ENCODE data around the gene CCDC89.

CCDC89 gene

GRCh38 chr11:85685125-85685819 is 723 bp downstream of the CCDC89 start:
- H4K5ac ChIP-seq (ENCODE audit: low read length) = no peak overlapping the region
- H3K27ac ChIP-seq (ENCODE audit: low read depth, low read length) = no peak overlapping the region
- H3K4me1 ChIP-seq (ENCODE audit: control insufficient read depth, low read depth, low read length) = peaks cover 2% of the 10 kb centered on the region
- no peaks in the 10 kb centered on the region for H3K27me3 ChIP-seq (ENCODE audit: insufficient read depth, low read length, poor library complexity)
- no peaks in the 10 kb centered on the region for H3K79me2 ChIP-seq (ENCODE audit: control insufficient read depth, insufficient read depth, low read length)
- DNase-seq = no peak
- no CpG with 5 or more reads among the region's 15 CpGs for WGBS (ENCODE audit: extremely low coverage, insufficient coverage, low lambda C conversion rate)
- H3K4me2 ChIP-seq (ENCODE audit: low read length) = no peak overlapping the region
- H3K4ac ChIP-seq (ENCODE audit: low read depth, low read length) = no peak overlapping the region
- H3K79me1 ChIP-seq (ENCODE audit: low read length) = no peaks in the 10 kb centered on the region
- peak overlapping the region; percentile 25 for H3K56ac ChIP-seq (ENCODE audit: low read length)
- H2AK5ac ChIP-seq (ENCODE audit: low read length) = no peak overlapping the region
- H2BK120ac ChIP-seq (ENCODE audit: low read depth, low read length) = no peak overlapping the region
- no peak overlapping the region for H3K4me3 ChIP-seq (ENCODE audit: low read length)
- no peak overlapping the region for H3K18ac ChIP-seq (ENCODE audit: low read length)
- no peaks in the 10 kb centered on the region for H3K36me3 ChIP-seq (ENCODE audit: control insufficient read depth, insufficient read depth, low read length)
- no peak overlapping the region for H2BK5ac ChIP-seq (ENCODE audit: low read length)
- no peak overlapping the region for H3K23ac ChIP-seq (ENCODE audit: low read length)
- H3K9ac ChIP-seq (ENCODE audit: low read length) = no peak overlapping the region
- H4K8ac ChIP-seq (ENCODE audit: low read depth, low read length) = no peak overlapping the region
- no peak overlapping the region for H2BK15ac ChIP-seq (replicated peaks; ENCODE audit: low read depth)

GRCh38 chr11:85682330-85683305 is 3.4 kb downstream of the CCDC89 start:
- H3K4me1 ChIP-seq (ENCODE audit: control insufficient read depth, low read depth, low read length) = peaks cover 4% of the 10 kb centered on the region
- peak overlapping the region; percentile 17 for H3K56ac ChIP-seq (ENCODE audit: low read length)
- H3K4ac ChIP-seq (ENCODE audit: low read depth, low read length) = no peak overlapping the region
- no peaks in the 10 kb centered on the region for H3K36me3 ChIP-seq (ENCODE audit: control insufficient read depth, insufficient read depth, low read length)
- no peak overlapping the region for H3K18ac ChIP-seq (ENCODE audit: low read length)
- H3K27ac ChIP-seq (ENCODE audit: low read depth, low read length) = no peak overlapping the region
- no peaks in the 10 kb centered on the region for H3K79me2 ChIP-seq (ENCODE audit: control insufficient read depth, insufficient read depth, low read length)
- no peak overlapping the region for H3K9ac ChIP-seq (ENCODE audit: low read length)
- H3K79me1 ChIP-seq (ENCODE audit: low read length) = no peaks in the 10 kb centered on the region
- peaks cover 2% of the 10 kb centered on the region for H3K27me3 ChIP-seq (ENCODE audit: insufficient read depth, low read length, poor library complexity)
- H3K23ac ChIP-seq (ENCODE audit: low read length) = no peak overlapping the region
- no CpG with 5 or more reads among the region's 43 CpGs for WGBS (ENCODE audit: extremely low coverage, insufficient coverage, low lambda C conversion rate)
- no peak overlapping the region for H2BK120ac ChIP-seq (ENCODE audit: low read depth, low read length)
- no peak overlapping the region for H3K4me2 ChIP-seq (ENCODE audit: low read length)
- no peak overlapping the region for H2AK5ac ChIP-seq (ENCODE audit: low read length)
- H3K4me3 ChIP-seq (ENCODE audit: low read length) = no peak overlapping the region
- no peak overlapping the region for H2BK5ac ChIP-seq (ENCODE audit: low read length)
- H2BK15ac ChIP-seq (replicated peaks; ENCODE audit: low read depth) = no peak overlapping the region
- DNase-seq = no peak
- no peak overlapping the region for H4K8ac ChIP-seq (ENCODE audit: low read depth, low read length)
- no peak overlapping the region for H4K5ac ChIP-seq (ENCODE audit: low read length)

DNA sequence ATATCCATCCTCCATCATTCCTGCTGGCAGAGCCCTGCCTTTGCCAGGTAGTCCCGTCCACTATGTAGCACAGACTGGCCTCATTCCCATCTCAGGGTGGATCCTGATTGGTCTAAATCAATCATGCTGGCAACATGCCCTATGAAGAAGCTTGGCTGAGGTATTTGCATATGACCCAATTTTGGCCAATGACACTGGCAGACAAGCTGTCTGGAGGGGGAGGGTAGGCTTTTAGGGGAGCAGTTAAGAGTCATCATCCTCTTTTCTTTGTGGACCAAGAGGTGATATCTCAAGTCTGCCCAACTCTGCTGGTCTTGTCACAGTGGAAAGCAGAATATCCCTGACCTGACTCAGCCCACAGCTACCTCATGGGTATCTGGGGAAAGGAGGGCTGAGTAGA is 5.1 kb downstream of the CCDC89 start:
- H3K4me2 ChIP-seq (ENCODE audit: low read length) = no peak overlapping the region
- no peak overlapping the region for H3K4ac ChIP-seq (ENCODE audit: low read depth, low read length)
- H3K18ac ChIP-seq (ENCODE audit: low read length) = no peak overlapping the region
- no peak overlapping the region for H3K27ac ChIP-seq (ENCODE audit: low read depth, low read length)
- H4K8ac ChIP-seq (ENCODE audit: low read depth, low read length) = no peak overlapping the region
- peaks cover 2% of the 10 kb centered on the region for H3K27me3 ChIP-seq (ENCODE audit: insufficient read depth, low read length, poor library complexity)
- H3K36me3 ChIP-seq (ENCODE audit: control insufficient read depth, insufficient read depth, low read length) = no peaks in the 10 kb centered on the region
- H3K56ac ChIP-seq (ENCODE audit: low read length) = no peak overlapping the region
- H2BK15ac ChIP-seq (replicated peaks; ENCODE audit: low read depth) = no peak overlapping the region
- H3K4me3 ChIP-seq (ENCODE audit: low read length) = no peak overlapping the region
- no peaks in the 10 kb centered on the region for H3K79me1 ChIP-seq (ENCODE audit: low read length)
- H2BK5ac ChIP-seq (ENCODE audit: low read length) = no peak overlapping the region
- H2AK5ac ChIP-seq (ENCODE audit: low read length) = no peak overlapping the region
- H3K9ac ChIP-seq (ENCODE audit: low read length) = no peak overlapping the region
- H3K79me2 ChIP-seq (ENCODE audit: control insufficient read depth, insufficient read depth, low read length) = no peaks in the 10 kb centered on the region
- no peak overlapping the region for H2BK120ac ChIP-seq (ENCODE audit: low read depth, low read length)
- no CpG with 5 or more reads among the region's 1 CpG for WGBS (ENCODE audit: extremely low coverage, insufficient coverage, low lambda C conversion rate)
- no peak overlapping the region for H3K23ac ChIP-seq (ENCODE audit: low read length)
- no peak overlapping the region for H4K5ac ChIP-seq (ENCODE audit: low read length)
- peak; percentile 48 for DNase-seq
- H3K4me1 ChIP-seq (ENCODE audit: control insufficient read depth, low read depth, low read length) = peaks cover 4% of the 10 kb centered on the region

DNA sequence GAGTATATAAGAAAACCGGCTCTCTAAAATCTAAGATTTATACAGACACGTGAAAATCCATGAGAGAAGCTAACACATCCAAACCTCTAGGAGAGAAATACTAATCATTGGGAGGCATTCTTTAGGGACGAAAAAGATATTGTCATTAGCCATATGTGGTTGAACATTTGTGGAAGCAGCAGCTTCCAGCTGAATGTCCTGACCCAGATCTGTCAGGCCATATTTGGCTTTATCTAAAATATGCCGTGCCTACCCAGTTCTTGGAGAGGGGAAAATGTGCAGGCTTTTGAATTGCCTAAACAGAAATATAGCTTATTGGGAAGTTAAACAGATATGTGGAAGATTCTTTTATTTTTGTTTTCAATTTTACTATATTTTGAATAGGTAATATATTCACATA is 6.4 kb downstream of the CCDC89 start:
- no peak for DNase-seq

DNA sequence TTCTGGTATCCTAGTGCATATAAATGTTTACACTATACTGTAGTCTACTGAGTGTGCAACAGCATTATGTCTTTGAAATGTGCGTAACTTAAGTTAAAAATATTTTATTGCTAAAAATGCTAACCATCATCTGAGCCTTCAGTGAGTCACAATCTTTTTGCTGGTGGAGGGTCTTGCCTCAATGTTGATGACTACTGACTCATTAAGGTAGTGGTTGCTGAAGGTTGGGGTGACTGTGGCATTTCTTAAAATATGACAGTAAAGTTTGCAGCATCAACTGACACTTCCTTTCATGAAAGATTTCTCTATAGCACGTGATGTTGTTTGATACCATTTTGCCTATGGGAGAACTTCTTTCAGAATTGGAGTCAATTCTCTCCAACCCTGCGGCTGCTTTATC is 12.6 kb downstream of the CCDC89 start:
- Histone ChIP-seq H3K4me1 (ENCODE audit: control insufficient read depth, low read depth, low read length) (no peaks in the 10 kb centered on the region), H2BK120ac (ENCODE audit: low read depth, low read length) (no peak overlapping the region), H3K23ac (ENCODE audit: low read length) (no peak overlapping the region), H3K18ac (ENCODE audit: low read length) (no peak overlapping the region), H3K4me3 (ENCODE audit: low read length) (no peak overlapping the region), H3K36me3 (ENCODE audit: control insufficient read depth, insufficient read depth, low read length) (no peaks in the 10 kb centered on the region), H3K27me3 (ENCODE audit: insufficient read depth, low read length, poor library complexity) (peaks cover 2% of the 10 kb centered on the region), H4K5ac (ENCODE audit: low read length) (no peak overlapping the region), H3K79me2 (ENCODE audit: control insufficient read depth, insufficient read depth, low read length) (no peaks in the 10 kb centered on the region), H3K9ac (ENCODE audit: low read length) (no peak overlapping the region), H3K27ac (ENCODE audit: low read depth, low read length) (no peak overlapping the region), H2AK5ac (ENCODE audit: low read length) (no peak overlapping the region), H3K56ac (ENCODE audit: low read length) (no peak overlapping the region), H2BK5ac (ENCODE audit: low read length) (no peak overlapping the region), H3K79me1 (ENCODE audit: low read length) (no peaks in the 10 kb centered on the region), H2BK15ac (replicated peaks; ENCODE audit: low read depth) (no peak overlapping the region), H4K8ac (ENCODE audit: low read depth, low read length) (no peak overlapping the region), H3K4me2 (ENCODE audit: low read length) (no peak overlapping the region), H3K4ac (ENCODE audit: low read depth, low read length) (no peak overlapping the region)
- DNase-seq = no peak
- no CpG with 5 or more reads among the region's 3 CpGs for WGBS (ENCODE audit: extremely low coverage, insufficient coverage, low lambda C conversion rate)

More for the DNA sequence above, 6.4 kb downstream of the CCDC89 start:
- H2BK15ac ChIP-seq (replicated peaks; ENCODE audit: low read depth) = no peak overlapping the region
- no peaks in the 10 kb centered on the region for H3K36me3 ChIP-seq (ENCODE audit: control insufficient read depth, insufficient read depth, low read length)
- H3K18ac ChIP-seq (ENCODE audit: low read length) = no peak overlapping the region
- peaks cover 4% of the 10 kb centered on the region for H3K4me1 ChIP-seq (ENCODE audit: control insufficient read depth, low read depth, low read length)
- H3K27ac ChIP-seq (ENCODE audit: low read depth, low read length) = no peak overlapping the region
- H2BK5ac ChIP-seq (ENCODE audit: low read length) = no peak overlapping the region
- no peaks in the 10 kb centered on the region for H3K79me2 ChIP-seq (ENCODE audit: control insufficient read depth, insufficient read depth, low read length)
- H3K9ac ChIP-seq (ENCODE audit: low read length) = no peak overlapping the region
- no peak overlapping the region for H3K56ac ChIP-seq (ENCODE audit: low read length)
- no peak overlapping the region for H3K23ac ChIP-seq (ENCODE audit: low read length)
- no peak overlapping the region for H3K4ac ChIP-seq (ENCODE audit: low read depth, low read length)
- H2BK120ac ChIP-seq (ENCODE audit: low read depth, low read length) = no peak overlapping the region
- no peak overlapping the region for H3K4me2 ChIP-seq (ENCODE audit: low read length)
- H4K5ac ChIP-seq (ENCODE audit: low read length) = no peak overlapping the region
- H2AK5ac ChIP-seq (ENCODE audit: low read length) = no peak overlapping the region
- WGBS (ENCODE audit: extremely low coverage, insufficient coverage, low lambda C conversion rate) = no CpG with 5 or more reads among the region's 4 CpGs
- H3K79me1 ChIP-seq (ENCODE audit: low read length) = no peaks in the 10 kb centered on the region
- H4K8ac ChIP-seq (ENCODE audit: low read depth, low read length) = no peak overlapping the region
- peaks cover 2% of the 10 kb centered on the region for H3K27me3 ChIP-seq (ENCODE audit: insufficient read depth, low read length, poor library complexity)
- H3K4me3 ChIP-seq (ENCODE audit: low read length) = no peak overlapping the region

Measured in mesendoderm (in vitro differentiated cells).